Transverse colon (tissue), 4 donors: ENCODE results near the gene SPDYE4. TPM values are rescaled to one million over a fixed set of nuclear protein-coding genes. Genes with fewer than 3 reads are reported as not detected.
"Not testable (repeated sequence)": the region's sequence is repeated elsewhere in the genome, so short reads cannot be mapped to it uniquely, and the experiment has no call there.

ENCODE experiments used
- DNase-seq: peaks from one replicate; pipeline ENCODE4 v3.0.0-alpha.2; 2019
- H3K27ac ChIP-seq, 4 donors: fragments of 200-600 bp; sonication (generic); 2 replicates each; pipeline ENCODE4 v1.5.1; 2016 to 2018; ENCODE audit warnings: inconsistent platforms in 4 of 4
- H3K27me3 ChIP-seq: fragments of 200-600 bp; sonication (generic); 2 replicates; pipeline ENCODE4 v1.5.1; 2017; ENCODE audit warnings: inconsistent platforms
- H3K36me3 ChIP-seq, 4 donors: fragments of 200-600 bp; sonication (generic); 2 replicates each; pipeline ENCODE4 v1.5.1; 2017 to 2019; ENCODE audit warnings: inconsistent platforms in 4 of 4
- H3K4me1 ChIP-seq, 4 donors: fragments of 200-600 bp; sonication (generic); 2 replicates each; pipeline ENCODE4 v1.5.1; 2017 to 2020; ENCODE audit warnings: inconsistent platforms in 4 of 4
- H3K4me3 ChIP-seq, 4 donors: fragments of 200-600 bp; sonication (generic); 1 replicate in 1 of 4; 2 replicates in 3 of 4; pipeline versions ENCODE4 v1.5.1 to v1.6.1; 2017 to 2019; ENCODE audit warnings: inconsistent platforms in 4 of 4
- H3K9me3 ChIP-seq, 2 donors: fragments of 200-600 bp; sonication (generic); 2 replicates each; pipeline ENCODE4 v1.5.1; 2017 to 2019; ENCODE audit warnings: inconsistent platforms in 2 of 2
- CTCF ChIP-seq, 5 experiments: fragments of 200-600 bp in 3 of 5; fragments of 450-650 bp in 2 of 5; sonication (generic) in 3 of 5; IDR thresholded peaks; 1 replicate in 2 of 5; 2 replicates in 3 of 5; pipeline ENCODE4 v1.5.1; 2016 to 2017; ENCODE audit warnings: antibody characterized with exemption in 5 of 5, inconsistent platforms in 3 of 5, mild to moderate bottlenecking in 2 of 5, moderate library complexity in 1 of 5
- EP300 ChIP-seq: sonication (generic); formaldehyde crosslinking; IDR thresholded peaks from one replicate; pipeline ENCODE4 v1.6.1; 2017; ENCODE audit warnings: antibody characterized with exemption, low read depth
- POLR2A ChIP-seq: fragments of 450-650 bp; IDR thresholded peaks from one replicate; pipeline ENCODE4 v1.6.1; 2016; ENCODE audit warnings: antibody characterized with exemption, mild to moderate bottlenecking, moderate library complexity
- POLR2AphosphoS5 ChIP-seq, 3 donors: sonication (generic); formaldehyde crosslinking; IDR thresholded peaks; one replicate each; pipeline ENCODE4 v1.6.1; 2016; ENCODE audit warnings: antibody characterized with exemption in 3 of 3
- WGBS, 2 donors: methylation state at CpG; one replicate each; pipeline ENCODE4 v1.1.5; 2018; ENCODE audit warnings: low coverage in 1 of 2; 5-methylcytosine and 5-hydroxymethylcytosine counted together
- in situ Hi-C, 4 donors: fragments of 200-750 bp; cut with MboI; loops; one replicate each; pipeline versions ENCODE4 v1.15.0 to v1.15.1; 2017; ENCODE audit warnings: low sequenced_read_pairs in 3 of 4, low pct_ligation_motif_present in 1 of 4, low pct_unique_long_range_greater_than_20kb in 1 of 4
- intact Hi-C: fragments of 100-400 bp; cut with DNase I; formaldehyde crosslinking; loops from one replicate; pipeline ENCODE4 v1.15.1; 2023; ENCODE audit warnings: low total_unique reads
- total RNA-seq, 4 donors: library from RNA; depleted of rRNA; stranded (reverse); fragments of >200 nt; gene quantifications; one replicate each; pipeline ENCODE4 v1.1.0, GENCODE V29; 2016

SPDYE4 gene
- total RNA-seq: not detected

- WGBS, 2 donors: 91 to 95% methylated on average over 10 to 15 of the region's 15 CpGs
- intact Hi-C loops (no loop called here), in situ Hi-C loops (no loop called here)
- Histone ChIP-seq H3K36me3 (no peaks in the 10 kb centered on the region), H3K4me3 (no peak within 1 kb of the TSS), H3K27me3 (peaks cover 5% of the 10 kb centered on the region), H3K4me1 (no peaks in the 10 kb centered on the region), H3K27ac (no peak within 1 kb of the TSS), H3K9me3 (no peaks in the 10 kb centered on the region)
- no peak for TF ChIP-seq POLR2A
- TF ChIP-seq CTCF (IDR thresholded peaks at IDR 0.05): no peak
- TF ChIP-seq POLR2AphosphoS5 (IDR thresholded peaks at IDR 0.05): no peak
- no peak for TF ChIP-seq EP300
- DNase-seq: no peak
These were observed at the start of gene SPDYE4 for GRCh38 chr17:8758137-8758596. Gene SPDYE4 (minus strand): TSS chr17:8758546. CDS start chr17:8758382, 164 bp downstream.

DNA sequence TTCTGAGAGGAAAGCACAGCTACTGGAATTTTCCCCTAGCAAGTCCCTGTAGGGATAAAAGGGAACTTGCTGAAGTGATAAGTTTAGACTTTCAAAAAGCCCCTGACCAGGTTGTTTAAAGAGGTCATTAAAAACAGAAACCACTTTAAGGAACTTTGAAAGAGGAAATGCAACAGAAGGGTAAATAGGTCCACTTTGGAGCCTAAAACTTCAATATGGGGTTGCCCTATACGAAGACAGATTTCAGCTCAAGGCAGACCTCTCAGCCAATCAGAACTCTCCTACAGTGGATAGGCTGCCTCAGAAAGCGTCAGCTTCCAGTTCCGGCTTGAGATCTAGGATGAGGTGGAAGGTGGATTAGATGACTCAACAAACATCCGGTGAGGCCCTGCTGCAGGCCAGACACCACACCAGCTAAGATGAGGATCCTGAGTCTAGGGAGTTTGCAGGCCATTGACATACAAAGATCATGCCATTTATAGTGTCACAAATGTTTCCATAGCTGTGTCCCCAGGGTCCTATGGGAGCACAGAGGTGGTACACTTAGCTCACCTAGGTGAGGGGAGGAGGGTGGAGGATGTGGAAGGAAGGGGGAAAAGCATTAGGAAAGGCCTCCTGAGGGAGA is 48.7 kb upstream of the SPDYE4 start:
- TF ChIP-seq POLR2A (no peak), POLR2AphosphoS5 (IDR thresholded peaks at IDR 0.05) (no peak), CTCF (IDR thresholded peaks at IDR 0.05) (no peak), EP300 (no peak)
- 50 to 75% methylated on average over 1 to 4 of the region's 4 CpGs for WGBS, 2 donors
- Histone ChIP-seq H3K9me3 (peaks cover 0 to 10% of the 10 kb centered on the region in 2 donors), H3K27me3 (peaks cover 7% of the 10 kb centered on the region), H3K27ac (peak overlapping the region in 2 of 4 donors; percentile 39 to 41), H3K4me3 (no peak overlapping the region), H3K36me3 (no peaks in the 10 kb centered on the region), H3K4me1 (peaks cover 0 to 5% (median 0%) of the 10 kb centered on the region in 4 donors)
- DNase-seq: no peak
- in situ Hi-C loops (no loop called here), intact Hi-C loops (loop anchor here (5.0 kb wide), 1 partner anchor 1205 kb away; no protein-coding TSS in a partner anchor)

DNA sequence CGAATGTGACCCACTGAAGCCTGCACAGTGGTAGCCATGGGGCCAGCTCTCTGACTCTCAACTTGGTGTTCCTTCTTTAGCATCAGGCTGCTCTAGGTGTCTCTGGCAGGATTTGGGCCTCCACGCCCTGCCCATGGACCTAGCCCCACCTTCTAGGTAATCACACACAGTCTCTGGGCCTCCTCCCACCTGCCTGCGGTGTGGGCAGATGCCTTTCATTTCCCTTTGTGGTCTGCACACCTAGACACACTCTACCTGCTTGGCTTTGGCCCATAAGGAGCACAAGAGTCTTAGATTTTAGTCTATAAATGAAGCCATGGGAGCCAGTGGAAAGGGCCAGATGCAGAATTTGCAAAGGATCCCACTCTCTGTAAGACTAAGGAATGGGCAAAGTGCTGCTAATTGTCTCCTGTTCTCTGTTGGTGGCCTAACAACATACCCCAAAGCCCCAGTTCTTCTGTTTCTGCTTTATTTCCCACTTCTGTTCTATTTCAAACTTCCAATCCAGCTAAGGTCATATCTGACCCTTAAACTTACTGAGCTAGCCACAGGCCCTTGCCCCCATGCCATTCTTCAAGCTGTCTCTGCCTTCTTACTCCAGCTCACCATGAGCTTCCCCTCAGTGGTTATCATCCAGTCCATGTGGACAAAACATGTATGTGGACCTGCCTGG is 48.0 kb upstream of the SPDYE4 start:
- Histone ChIP-seq H3K4me3 (no peak overlapping the region), H3K9me3 (peaks cover 0 to 9% of the 10 kb centered on the region in 2 donors), H3K4me1 (peaks cover 0 to 5% (median 0%) of the 10 kb centered on the region in 4 donors), H3K27ac (peak overlapping the region in 2 of 4 donors; percentile 39 to 41), H3K36me3 (no peaks in the 10 kb centered on the region), H3K27me3 (peaks cover 5% of the 10 kb centered on the region)
- 46 to 80% methylated on average over 1 to 3 of the region's 3 CpGs for WGBS, 2 donors
- DNase-seq: no peak
- intact Hi-C loops: loop anchor here (5.0 kb wide), 1 partner anchor 1206 kb away; no protein-coding TSS in a partner anchor
- TF ChIP-seq CTCF (IDR thresholded peaks at IDR 0.05): no peak
- TF ChIP-seq EP300: no peak
- no peak for TF ChIP-seq POLR2A
- no peak for TF ChIP-seq POLR2AphosphoS5 (IDR thresholded peaks at IDR 0.05)
- in situ Hi-C loops: no loop called here

DNA sequence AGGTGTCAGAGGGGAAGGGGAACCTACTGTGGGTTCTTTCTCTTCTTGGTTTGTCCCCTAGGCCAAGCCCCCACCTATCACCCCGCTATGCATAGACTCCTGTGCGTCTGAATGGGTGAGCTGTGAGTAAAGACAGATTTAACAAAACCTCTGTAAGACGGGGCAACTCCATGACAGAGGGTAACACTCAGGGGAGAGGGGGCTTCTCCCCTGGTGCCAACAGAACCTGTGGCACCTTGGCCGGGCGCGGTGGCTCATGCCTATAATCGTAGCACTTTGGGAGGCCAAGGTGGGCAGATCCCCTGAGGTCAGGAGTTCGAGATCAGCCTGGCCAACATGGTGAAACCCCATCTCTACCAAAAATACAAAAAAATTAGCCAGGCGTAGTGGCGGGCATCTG is 47.0 kb upstream of the SPDYE4 start:
- in situ Hi-C loops, H3K4me1 ChIP-seq, H3K36me3 ChIP-seq, DNase-seq, H3K4me3 ChIP-seq, H3K9me3 ChIP-seq, H3K27ac ChIP-seq, H3K27me3 ChIP-seq: not testable (repeated sequence)
- 93% methylated on average over 3 to 10 of the region's 10 CpGs for WGBS, 2 donors
- intact Hi-C loops: loop anchor here (5.0 kb wide), 1 partner anchor 1207 kb away; no protein-coding TSS in a partner anchor
